ENCODE data around the gene BMP15.

BMP15 gene

GRCh38 chrX:50910685-50911176, at the start of gene BMP15:
BMP15 (plus strand) TSS chrX:50910735; CDS start chrX:50910784, 49 bp downstream.
- DNase-seq (ENCODE audit: low read depth in 4 of 4, low spot score in 1 of 4) = no peak

GRCh38 chrX:50863471-50863870, 47.1 kb upstream of the BMP15 start:
- DNase-seq (ENCODE audit: low read depth in 4 of 4, low spot score in 1 of 4) = no peak

- DNase-seq (ENCODE audit: low read depth in 4 of 4, low spot score in 1 of 4) = no peak
Observed at GRCh38 chrX:50865311-50865710, 45.2 kb upstream of the BMP15 start.

- no peak for DNase-seq (ENCODE audit: low read depth in 4 of 4, low spot score in 1 of 4)
Observed at GRCh38 chrX:50871922-50872453, 38.5 kb upstream of the BMP15 start.

- no peak for DNase-seq (ENCODE audit: low read depth in 4 of 4, low spot score in 1 of 4)
Observed at GRCh38 chrX:50874876-50875275, 35.7 kb upstream of the BMP15 start.

DNA sequence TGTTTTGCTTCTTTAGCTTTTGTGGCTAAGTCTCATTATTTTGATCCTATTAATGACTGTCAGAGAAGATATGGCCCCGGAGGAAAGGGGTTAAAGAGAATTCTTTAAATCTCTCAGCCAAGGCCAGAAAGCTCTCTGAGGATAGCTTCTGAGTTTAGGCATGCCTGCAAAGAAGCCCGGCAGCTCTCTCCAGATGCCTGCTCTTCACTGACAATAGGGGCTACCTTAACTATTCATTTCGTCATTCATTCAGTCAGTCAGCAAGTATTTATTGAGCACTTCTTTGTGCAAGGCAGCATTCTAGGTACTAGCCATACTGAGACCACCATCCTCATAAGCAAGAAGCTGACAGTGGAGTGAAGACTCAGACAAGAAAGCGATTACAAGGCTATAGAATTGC, 34.0 kb upstream of the BMP15 start:
- DNase-seq (ENCODE audit: low read depth in 4 of 4, low spot score in 1 of 4) = no peak

DNA sequence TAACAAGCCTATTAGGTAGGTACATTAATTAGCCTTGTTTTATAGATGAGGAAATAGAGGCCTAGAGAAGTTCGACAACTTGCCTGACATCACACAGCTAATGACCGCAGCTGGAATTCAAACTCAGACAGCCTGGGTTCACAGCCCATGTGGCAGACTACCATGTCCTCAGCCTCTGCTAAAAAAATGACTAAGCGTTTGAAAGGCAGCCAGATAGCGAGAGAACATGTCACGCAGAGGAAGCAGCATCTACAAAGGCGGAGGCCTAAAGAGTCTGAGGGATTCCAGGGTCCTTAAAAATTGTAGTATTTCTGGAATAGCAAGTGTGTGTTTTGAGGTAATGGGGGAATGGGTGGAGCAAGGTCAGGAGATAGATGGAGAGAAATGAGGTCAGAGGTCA, 33.2 kb upstream of the BMP15 start:
- DNase-seq (ENCODE audit: low read depth in 4 of 4, low spot score in 1 of 4) = no peak

DNA sequence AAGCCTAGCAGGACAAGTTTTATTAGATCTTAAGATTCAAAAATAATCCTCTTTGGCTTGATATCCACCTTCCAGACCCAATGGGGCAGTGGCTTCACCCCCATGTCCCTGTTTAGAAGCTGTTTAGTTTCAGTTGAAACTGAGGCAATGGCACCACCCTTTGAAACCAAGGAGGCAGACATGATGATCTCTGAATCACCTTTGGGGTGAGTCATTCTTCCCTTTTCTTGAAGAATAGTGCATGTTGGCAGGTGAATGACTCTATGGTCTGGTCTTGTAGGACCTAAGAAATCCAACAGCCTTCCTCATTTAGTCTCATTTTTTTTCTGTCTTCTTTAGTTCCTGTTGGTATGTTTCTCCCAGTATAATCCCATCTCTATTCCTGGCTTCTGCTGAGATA, 29.5 kb upstream of the BMP15 start:
- DNase-seq (ENCODE audit: low read depth in 4 of 4, low spot score in 1 of 4) = no peak

GRCh38 chrX:50888884-50889283, 21.7 kb upstream of the BMP15 start:
- DNase-seq (ENCODE audit: low read depth in 4 of 4, low spot score in 1 of 4) = no peak

DNA sequence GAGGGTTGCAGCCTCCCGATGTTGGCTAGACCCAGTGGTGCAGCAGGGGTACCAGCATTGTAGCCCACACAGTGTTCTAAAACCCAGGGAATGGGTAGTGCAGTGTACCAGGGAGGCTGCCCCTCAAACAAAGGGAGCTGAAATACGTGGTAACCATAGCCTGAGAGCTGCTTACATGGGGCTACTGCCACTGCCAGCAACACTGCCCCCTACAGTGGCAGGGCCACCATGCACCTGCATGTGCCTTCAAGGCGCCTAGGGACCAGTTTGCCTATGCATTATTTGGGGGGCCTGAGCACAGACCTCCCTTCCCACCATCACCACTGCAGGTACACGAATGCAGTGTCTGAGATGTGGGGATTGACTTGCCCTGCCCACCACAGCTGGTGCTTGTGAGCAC, 21.0 kb upstream of the BMP15 start:
- DNase-seq (ENCODE audit: low read depth in 4 of 4, low spot score in 1 of 4) = no peak

- DNase-seq (ENCODE audit: low read depth in 4 of 4, low spot score in 1 of 4) = no peak
Observed at GRCh38 chrX:50893047-50893446, 17.5 kb upstream of the BMP15 start.

GRCh38 chrX:50893466-50893865, 17.1 kb upstream of the BMP15 start:
- DNase-seq (ENCODE audit: low read depth in 4 of 4, low spot score in 1 of 4) = no peak

DNA sequence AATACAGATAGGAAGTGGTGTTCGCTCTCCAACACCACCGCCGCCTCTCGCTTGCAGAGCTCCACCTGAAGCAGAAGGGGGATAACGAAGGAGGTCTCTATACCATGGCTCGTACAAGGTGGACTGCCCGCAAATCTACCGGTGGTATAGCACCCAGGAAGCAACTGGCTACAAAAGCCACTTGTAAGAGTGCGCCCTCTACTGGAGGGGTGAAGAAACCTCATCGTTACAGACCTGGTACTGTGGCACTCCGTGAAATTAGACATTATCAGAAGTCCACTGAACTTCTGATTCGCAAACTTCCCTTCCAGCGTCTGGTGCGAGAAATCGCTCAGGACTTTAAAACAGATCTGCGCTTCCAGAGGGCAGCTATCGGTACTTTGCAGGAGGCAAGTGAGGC, 5.2 kb upstream of the BMP15 start:
- no peak for DNase-seq (ENCODE audit: low read depth in 4 of 4, low spot score in 1 of 4)

- no peak for DNase-seq (ENCODE audit: low read depth in 4 of 4, low spot score in 1 of 4)
Observed at GRCh38 chrX:50913520-50913919, 3.0 kb downstream of the BMP15 start.

- no peak for DNase-seq (ENCODE audit: low read depth in 4 of 4, low spot score in 1 of 4)
Observed at GRCh38 chrX:50920132-50920531, 9.6 kb downstream of the BMP15 start.

DNA sequence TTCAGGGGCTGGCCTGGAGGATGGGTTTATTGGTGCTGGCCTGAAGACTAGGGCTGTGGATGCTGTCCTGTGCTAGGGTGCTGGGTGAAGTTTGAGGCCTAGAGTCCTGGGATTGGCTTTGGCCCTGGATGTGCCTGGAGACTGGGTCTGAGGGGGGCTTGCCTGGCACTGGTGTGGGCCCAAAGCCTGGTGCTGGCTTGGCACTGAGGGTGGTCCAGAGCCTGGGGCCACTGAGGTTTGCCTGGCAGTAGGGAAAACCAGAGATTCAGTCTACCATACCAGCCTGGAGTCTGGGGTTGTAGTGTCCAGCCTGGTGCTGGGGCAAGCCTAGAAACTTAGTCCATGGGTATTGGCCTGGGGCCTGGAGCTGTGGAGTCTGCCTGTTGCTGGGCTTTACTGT, 16.6 kb downstream of the BMP15 start:
- DNase-seq (ENCODE audit: low read depth in 4 of 4, low spot score in 1 of 4) = no peak

DNA sequence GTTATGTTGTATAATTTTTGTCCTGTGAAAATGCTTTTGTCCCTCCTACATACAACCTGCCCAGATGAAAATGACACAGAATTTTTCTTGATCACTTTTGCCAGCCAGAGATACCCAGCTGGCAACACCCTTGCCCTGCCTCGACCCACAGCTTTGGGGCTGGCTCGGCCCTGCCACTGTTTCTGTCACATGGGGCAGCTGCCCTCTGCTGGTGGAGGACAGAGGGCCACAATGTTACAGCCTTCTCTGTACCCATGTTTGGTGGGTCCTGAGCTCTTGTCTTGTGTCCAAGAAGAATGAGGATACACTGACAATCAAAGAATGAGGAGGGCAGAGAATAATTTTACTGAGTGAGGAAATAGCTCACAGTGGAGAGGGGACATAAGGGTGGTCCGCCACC, 31.1 kb downstream of the BMP15 start:
- no peak for DNase-seq (ENCODE audit: low read depth in 4 of 4, low spot score in 1 of 4)

GRCh38 chrX:50942471-50942870, 31.9 kb downstream of the BMP15 start:
- DNase-seq (ENCODE audit: low read depth in 4 of 4, low spot score in 1 of 4) = no peak

DNA sequence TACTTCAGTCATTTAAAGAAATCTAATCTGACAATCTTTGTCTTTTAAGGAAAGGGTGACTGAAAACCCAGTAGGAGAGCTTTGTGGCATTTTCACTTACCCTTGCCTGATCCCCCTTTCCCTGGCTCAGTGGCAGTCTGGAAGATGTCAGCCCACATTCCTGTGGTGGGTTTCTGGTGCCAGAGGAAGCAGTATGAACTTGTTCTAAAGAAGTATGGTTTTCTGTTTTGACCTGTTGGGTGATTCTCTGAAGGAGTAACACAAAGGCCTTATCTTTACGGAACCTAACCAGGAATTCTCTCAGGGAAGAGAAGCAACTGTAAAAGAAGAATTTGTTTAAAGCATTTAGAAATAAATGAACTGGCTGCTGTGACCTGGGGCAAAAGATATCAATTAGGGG, 41.9 kb downstream of the BMP15 start:
- no peak for DNase-seq (ENCODE audit: low read depth in 4 of 4, low spot score in 1 of 4)

- no peak for DNase-seq (ENCODE audit: low read depth in 4 of 4, low spot score in 1 of 4)
Observed at GRCh38 chrX:50953832-50954231, 43.3 kb downstream of the BMP15 start.

- DNase-seq (ENCODE audit: low read depth in 4 of 4, low spot score in 1 of 4) = no peak
Observed at GRCh38 chrX:50962156-50962555, 51.6 kb downstream of the BMP15 start.

- no peak for DNase-seq (ENCODE audit: low read depth in 4 of 4, low spot score in 1 of 4)
Observed at GRCh38 chrX:50963842-50964241, 53.3 kb downstream of the BMP15 start.
